ENCODE data around the gene CDC42BPB.
"Not testable (repeated sequence)": the region's sequence is repeated elsewhere in the genome, so short reads cannot be mapped to it uniquely, and the experiment has no call there.

CDC42BPB gene

GRCh38 chr14:103052407-103052806, 4.9 kb downstream of the CDC42BPB start:
- TF ChIP-seq SPI1 (IDR thresholded peaks at IDR 0.05; ENCODE audit: low read depth, low read length) (peak; percentile 27; the same call in 1 of the 2 replicates), POLR2A (IDR thresholded peaks at IDR 0.05; ENCODE audit: low read depth, low read length) (no peak)
- FAIRE-seq, result no peak
- DNase-seq (ENCODE audit: insufficient read length, low spot score), result no peak

GRCh38 chr14:103050935-103051334, 6.4 kb downstream of the CDC42BPB start:
- DNase-seq (ENCODE audit: insufficient read length, low spot score) (no peak), FAIRE-seq (no peak)
- no peak for TF ChIP-seq POLR2A (IDR thresholded peaks at IDR 0.05; ENCODE audit: low read depth, low read length)
- no peak for TF ChIP-seq TAF1 (IDR thresholded peaks at IDR 0.05; ENCODE audit: low read depth, low read length)
- no peak for TF ChIP-seq SPI1 (IDR thresholded peaks at IDR 0.05; ENCODE audit: low read depth, low read length)
- TF ChIP-seq PAX5 (IDR thresholded peaks at IDR 0.05; ENCODE audit: insufficient read depth, low read length, severe bottlenecking), result no peak
- TF ChIP-seq POU2F2 (IDR thresholded peaks at IDR 0.05; ENCODE audit: low read depth, low read length), result no peak
- TF ChIP-seq POLR2AphosphoS5 (IDR thresholded peaks at IDR 0.05; ENCODE audit: low read depth, low read length), result no peak

DNA sequence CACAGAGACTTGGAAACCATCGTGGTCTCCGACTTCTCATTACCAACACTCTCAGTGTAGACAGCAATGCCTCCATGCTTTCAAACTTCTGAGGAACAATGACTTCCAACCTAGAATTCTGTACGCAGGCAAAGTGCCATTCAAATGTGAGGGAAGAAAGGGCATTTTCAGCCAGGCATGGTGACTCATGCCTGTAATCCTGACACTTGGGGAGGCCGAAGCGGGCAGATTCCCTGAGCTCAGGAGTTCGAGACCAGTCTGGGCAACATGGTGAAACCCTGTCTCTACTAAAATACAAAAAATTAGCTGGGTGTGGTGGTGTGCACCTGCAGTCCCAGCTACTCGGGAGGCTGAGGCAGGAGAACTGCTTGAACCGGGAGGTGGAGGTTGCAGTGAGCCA, 9.9 kb downstream of the CDC42BPB start:
- not testable (repeated sequence) for FAIRE-seq

DNA sequence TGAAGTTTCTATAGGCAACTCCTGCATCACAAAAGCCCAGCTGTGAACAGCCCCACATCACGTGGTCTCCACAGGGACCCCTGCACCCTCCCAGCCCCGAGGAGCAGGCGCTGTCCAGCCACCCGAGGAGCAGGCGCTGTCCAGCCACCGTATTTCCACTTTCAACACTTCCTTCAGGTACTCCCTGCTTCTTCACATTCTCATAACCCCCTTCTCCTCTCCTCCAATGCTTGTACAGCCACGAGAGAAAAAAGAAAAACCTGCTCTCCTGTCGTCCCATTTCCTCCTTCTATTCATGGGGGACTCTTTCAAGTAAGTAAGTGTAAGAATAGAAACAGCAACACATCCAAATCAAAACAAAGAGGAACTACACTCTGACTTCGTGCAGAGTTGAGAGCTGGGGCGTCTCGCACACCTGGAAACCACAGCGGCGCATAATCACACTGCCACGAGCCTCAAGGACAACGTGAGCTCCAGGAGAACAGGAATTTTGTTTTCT, 11.9 kb downstream of the CDC42BPB start:
- DNase-seq (ENCODE audit: insufficient read length, low spot score), result peak; percentile 46
- peak; percentile 78 for FAIRE-seq
- TF ChIP-seq SPI1 (IDR thresholded peaks at IDR 0.05; ENCODE audit: low read depth, low read length), result peak; percentile 38; the same call in 1 of the 2 replicates
- TF ChIP-seq PAX5 (IDR thresholded peaks at IDR 0.05; ENCODE audit: insufficient read depth, low read length, severe bottlenecking), result no peak
- no peak for TF ChIP-seq POLR2AphosphoS5 (IDR thresholded peaks at IDR 0.05; ENCODE audit: low read depth, low read length)

More for the DNA sequence above, 9.9 kb downstream of the CDC42BPB start:
- DNase-seq (ENCODE audit: insufficient read length, low spot score), result not testable (repeated sequence)

GRCh38 chr14:103043257-103044015, 13.9 kb downstream of the CDC42BPB start:
- peak; percentile 9 for FAIRE-seq
- TF ChIP-seq PAX5 (IDR thresholded peaks at IDR 0.05; ENCODE audit: insufficient read depth, low read length, severe bottlenecking), result no peak
- no peak for TF ChIP-seq SPI1 (IDR thresholded peaks at IDR 0.05; ENCODE audit: low read depth, low read length)
- no peak for TF ChIP-seq POLR2AphosphoS5 (IDR thresholded peaks at IDR 0.05; ENCODE audit: low read depth, low read length)
- no peak for TF ChIP-seq POU2F2 (IDR thresholded peaks at IDR 0.05; ENCODE audit: low read depth, low read length)
- no peak for TF ChIP-seq TAF1 (IDR thresholded peaks at IDR 0.05; ENCODE audit: low read depth, low read length)
- TF ChIP-seq POLR2A (IDR thresholded peaks at IDR 0.05; ENCODE audit: low read depth, low read length), result no peak
- no peak for DNase-seq (ENCODE audit: insufficient read length, low spot score)

GRCh38 chr14:103041464-103041863, 15.9 kb downstream of the CDC42BPB start:
- FAIRE-seq (no peak), DNase-seq (ENCODE audit: insufficient read length, low spot score) (no peak)
- TF ChIP-seq SPI1 (IDR thresholded peaks at IDR 0.05; ENCODE audit: low read depth, low read length), result no peak
- TF ChIP-seq POLR2AphosphoS5 (IDR thresholded peaks at IDR 0.05; ENCODE audit: low read depth, low read length), result no peak
- no peak for TF ChIP-seq POU2F2 (IDR thresholded peaks at IDR 0.05; ENCODE audit: low read depth, low read length)
- no peak for TF ChIP-seq PAX5 (IDR thresholded peaks at IDR 0.05; ENCODE audit: insufficient read depth, low read length, severe bottlenecking)
- no peak for TF ChIP-seq POLR2A (IDR thresholded peaks at IDR 0.05; ENCODE audit: low read depth, low read length)
- TF ChIP-seq TAF1 (IDR thresholded peaks at IDR 0.05; ENCODE audit: low read depth, low read length), result no peak

- TF ChIP-seq POU2F2 (IDR thresholded peaks at IDR 0.05; ENCODE audit: low read depth, low read length), result no peak
- TF ChIP-seq TAF1 (IDR thresholded peaks at IDR 0.05; ENCODE audit: low read depth, low read length), result no peak
- TF ChIP-seq POLR2A (IDR thresholded peaks at IDR 0.05; ENCODE audit: low read depth, low read length), result no peak
- no peak for TF ChIP-seq SPI1 (IDR thresholded peaks at IDR 0.05; ENCODE audit: low read depth, low read length)
- no peak for TF ChIP-seq POLR2AphosphoS5 (IDR thresholded peaks at IDR 0.05; ENCODE audit: low read depth, low read length)
- no peak for TF ChIP-seq PAX5 (IDR thresholded peaks at IDR 0.05; ENCODE audit: insufficient read depth, low read length, severe bottlenecking)
- DNase-seq (ENCODE audit: insufficient read length, low spot score), result no peak
- FAIRE-seq, result peak; percentile 77
Observed at GRCh38 chr14:103033681-103034096, 23.7 kb downstream of the CDC42BPB start.

GRCh38 chr14:103031956-103032355, 25.4 kb downstream of the CDC42BPB start:
- TF ChIP-seq SPI1 (IDR thresholded peaks at IDR 0.05; ENCODE audit: low read depth, low read length) (no peak), POU2F2 (IDR thresholded peaks at IDR 0.05; ENCODE audit: low read depth, low read length) (no peak), TAF1 (IDR thresholded peaks at IDR 0.05; ENCODE audit: low read depth, low read length) (no peak), POLR2A (IDR thresholded peaks at IDR 0.05; ENCODE audit: low read depth, low read length) (no peak), PAX5 (IDR thresholded peaks at IDR 0.05; ENCODE audit: insufficient read depth, low read length, severe bottlenecking) (no peak)
- no peak for DNase-seq (ENCODE audit: insufficient read length, low spot score)
- FAIRE-seq, result no peak

DNA sequence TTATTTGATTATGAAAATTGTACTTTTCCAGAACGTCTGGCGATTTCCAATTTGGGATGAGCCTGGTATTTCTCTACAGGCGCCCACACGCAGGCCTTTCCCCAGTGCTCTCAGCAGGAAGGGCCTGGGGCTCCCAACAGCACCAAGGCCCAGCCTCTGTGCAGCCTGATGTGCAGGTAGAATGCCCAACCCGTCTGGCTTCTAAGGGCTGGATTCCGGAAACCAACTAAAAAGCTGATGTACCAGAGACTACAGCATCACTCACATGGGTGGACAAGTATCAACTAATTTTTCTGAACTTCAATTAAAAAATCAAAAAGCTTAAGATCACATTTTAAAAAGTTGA, 25.8 kb downstream of the CDC42BPB start:
- TF ChIP-seq POU2F2 (IDR thresholded peaks at IDR 0.05; ENCODE audit: low read depth, low read length) (no peak), TAF1 (IDR thresholded peaks at IDR 0.05; ENCODE audit: low read depth, low read length) (no peak), PAX5 (IDR thresholded peaks at IDR 0.05; ENCODE audit: insufficient read depth, low read length, severe bottlenecking) (no peak), POLR2A (IDR thresholded peaks at IDR 0.05; ENCODE audit: low read depth, low read length) (no peak), POLR2AphosphoS5 (IDR thresholded peaks at IDR 0.05; ENCODE audit: low read depth, low read length) (no peak), SPI1 (IDR thresholded peaks at IDR 0.05; ENCODE audit: low read depth, low read length) (no peak)
- DNase-seq (ENCODE audit: insufficient read length, low spot score), result no peak
- no peak for FAIRE-seq

DNA sequence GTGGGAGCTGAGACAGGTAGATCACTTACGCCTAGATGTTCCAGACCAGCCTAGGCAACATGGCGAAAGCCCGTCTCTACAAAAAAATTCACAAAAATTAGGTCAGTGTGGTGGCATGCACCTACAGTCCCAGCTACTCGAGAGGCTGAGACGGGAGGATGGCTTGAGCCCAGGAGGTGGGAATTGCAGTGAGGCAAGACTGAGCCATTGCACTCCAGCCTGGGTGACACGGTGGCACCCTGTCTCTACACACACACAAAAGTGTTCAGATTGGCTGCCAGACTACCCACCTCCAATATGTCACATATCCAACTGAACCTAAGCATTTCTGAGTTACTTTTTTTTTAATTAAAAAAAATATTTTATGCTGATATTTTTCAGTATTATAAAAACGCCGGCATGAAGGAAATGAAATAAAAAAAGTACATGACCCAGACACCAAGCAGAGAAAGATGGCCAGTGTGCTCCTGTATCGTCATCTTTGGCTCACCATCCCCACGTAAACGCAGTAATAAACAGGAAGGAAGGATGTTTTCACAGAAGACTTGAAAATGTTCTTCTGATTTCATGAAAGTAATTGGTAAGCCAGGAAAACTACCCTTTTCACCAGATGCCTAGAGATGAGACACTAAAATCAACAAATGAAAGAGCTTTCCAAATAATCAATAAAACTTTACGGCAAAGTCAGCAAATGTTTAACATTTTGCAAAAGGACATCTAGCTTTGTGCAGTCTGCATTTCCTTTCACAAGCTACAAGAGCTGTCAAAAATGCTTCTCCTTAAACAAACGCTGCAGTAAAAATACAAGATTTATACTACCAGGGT, 26.4 kb downstream of the CDC42BPB start:
- FAIRE-seq (no peak), DNase-seq (ENCODE audit: insufficient read length, low spot score) (no peak)
- TF ChIP-seq TAF1 (IDR thresholded peaks at IDR 0.05; ENCODE audit: low read depth, low read length), result no peak
- TF ChIP-seq SPI1 (IDR thresholded peaks at IDR 0.05; ENCODE audit: low read depth, low read length), result no peak
- TF ChIP-seq POU2F2 (IDR thresholded peaks at IDR 0.05; ENCODE audit: low read depth, low read length), result no peak
- TF ChIP-seq POLR2AphosphoS5 (IDR thresholded peaks at IDR 0.05; ENCODE audit: low read depth, low read length), result no peak
- TF ChIP-seq POLR2A (IDR thresholded peaks at IDR 0.05; ENCODE audit: low read depth, low read length), result no peak
- TF ChIP-seq PAX5 (IDR thresholded peaks at IDR 0.05; ENCODE audit: insufficient read depth, low read length, severe bottlenecking), result no peak
